ENCODE results near the gene RPL36. TPM values are rescaled to one million over a fixed set of nuclear protein-coding genes. Genes with fewer than 3 reads are reported as not detected.

Gene RPL36
- total RNA-seq, 1 experiment from 2014 or later: 951 TPM

GRCh38 chr19:5646703-5647102 is 43.4 kb upstream of the RPL36 start:
- ChIA-PET CTCF (no interaction called here), POLR2A (no interaction called here)
- no peaks in the 10 kb centered on the region for H3K4me1 ChIP-seq
- H3K27me3 ChIP-seq (replicated peaks; ENCODE audit: control insufficient read depth, insufficient read depth, low read length): no peaks in the 10 kb centered on the region
- Mint-ChIP-seq H3K36me3 (ENCODE audit: insufficient read depth, unreplicated experiment) (peaks cover 94% of the 10 kb centered on the region), H3K9me3 (ENCODE audit: unreplicated experiment) (no peaks in the 10 kb centered on the region), H3K27me3 (ENCODE audit: insufficient read depth, unreplicated experiment) (no peaks in the 10 kb centered on the region), H3K27ac (ENCODE audit: unreplicated experiment) (no peak overlapping the region), H3K4me1 (ENCODE audit: low read depth, unreplicated experiment) (no peaks in the 10 kb centered on the region), H3K4me3 (ENCODE audit: unreplicated experiment) (no peak overlapping the region)
- no TSS peak for BruUV-seq (replicated peaks)
- no peak for DNase-seq
- H3K9me3 ChIP-seq: no peaks in the 10 kb centered on the region
- peaks cover 2% of the 10 kb centered on the region; the same call in 1 of the 2 replicates for H3K36me3 ChIP-seq (ENCODE audit: control insufficient read depth, insufficient read depth, low read length)
- intact Hi-C loops (cut with micrococcal nuclease; ENCODE audit: unreplicated experiment): no loop called here
- TF ChIP-seq CTCF (IDR thresholded peaks at IDR 0.05; ENCODE audit: insufficient read depth in 1 of 2, low read depth in 1 of 2, low read length in 1 of 2, severe bottlenecking in 1 of 2, unreplicated experiment in 1 of 2): no peak
- H3K4me3 ChIP-seq (ENCODE audit: low read depth, low read length): no peak overlapping the region

- Histone ChIP-seq H3K9me3 (no peaks in the 10 kb centered on the region), H3K4me3 (ENCODE audit: low read depth, low read length) (no peak overlapping the region), H3K36me3 (ENCODE audit: control insufficient read depth, insufficient read depth, low read length) (peaks cover 2% of the 10 kb centered on the region; the same call in 1 of the 2 replicates), H3K27me3 (replicated peaks; ENCODE audit: control insufficient read depth, insufficient read depth, low read length) (no peaks in the 10 kb centered on the region), H3K4me1 (no peaks in the 10 kb centered on the region)
- H3K4me3 Mint-ChIP-seq (ENCODE audit: unreplicated experiment): no peak overlapping the region
- no peak for TF ChIP-seq CTCF (IDR thresholded peaks at IDR 0.05; ENCODE audit: insufficient read depth in 1 of 2, low read depth in 1 of 2, low read length in 1 of 2, severe bottlenecking in 1 of 2, unreplicated experiment in 1 of 2)
- DNase-seq: no peak
- peaks cover 94% of the 10 kb centered on the region for H3K36me3 Mint-ChIP-seq (ENCODE audit: insufficient read depth, unreplicated experiment)
- H3K4me1 Mint-ChIP-seq (ENCODE audit: low read depth, unreplicated experiment): no peaks in the 10 kb centered on the region
- BruUV-seq (replicated peaks): no TSS peak
- intact Hi-C loops (cut with micrococcal nuclease; ENCODE audit: unreplicated experiment): no loop called here
- CTCF ChIA-PET: no interaction called here
- H3K9me3 Mint-ChIP-seq (ENCODE audit: unreplicated experiment): no peaks in the 10 kb centered on the region
- POLR2A ChIA-PET: interaction anchor here (0.5 kb wide), 1 partner anchor 22 kb away, joined by 3 read pairs; no protein-coding TSS in a partner anchor
- no peak overlapping the region for H3K27ac Mint-ChIP-seq (ENCODE audit: unreplicated experiment)
- H3K27me3 Mint-ChIP-seq (ENCODE audit: insufficient read depth, unreplicated experiment): no peaks in the 10 kb centered on the region
Measured at GRCh38 chr19:5648464-5648863, 41.6 kb upstream of the RPL36 start.

GRCh38 chr19:5651361-5651760 is 38.7 kb upstream of the RPL36 start:
- no peaks in the 10 kb centered on the region for H3K4me1 ChIP-seq
- BruUV-seq (replicated peaks): no TSS peak
- peaks cover 94% of the 10 kb centered on the region for H3K36me3 Mint-ChIP-seq (ENCODE audit: insufficient read depth, unreplicated experiment)
- ChIA-PET POLR2A (no interaction called here), CTCF (no interaction called here)
- no peaks in the 10 kb centered on the region for H3K27me3 ChIP-seq (replicated peaks; ENCODE audit: control insufficient read depth, insufficient read depth, low read length)
- H3K4me3 Mint-ChIP-seq (ENCODE audit: unreplicated experiment): no peak overlapping the region
- H3K27ac Mint-ChIP-seq (ENCODE audit: unreplicated experiment): no peak overlapping the region
- H3K36me3 ChIP-seq (ENCODE audit: control insufficient read depth, insufficient read depth, low read length): peaks cover 2% of the 10 kb centered on the region
- TF ChIP-seq CTCF (IDR thresholded peaks at IDR 0.05; ENCODE audit: insufficient read depth in 1 of 2, low read depth in 1 of 2, low read length in 1 of 2, severe bottlenecking in 1 of 2, unreplicated experiment in 1 of 2): no peak
- H3K4me3 ChIP-seq (ENCODE audit: low read depth, low read length): no peak overlapping the region
- no peak for DNase-seq
- no peaks in the 10 kb centered on the region for H3K9me3 Mint-ChIP-seq (ENCODE audit: unreplicated experiment)
- H3K27me3 Mint-ChIP-seq (ENCODE audit: insufficient read depth, unreplicated experiment): no peaks in the 10 kb centered on the region
- no peaks in the 10 kb centered on the region for H3K9me3 ChIP-seq
- no peaks in the 10 kb centered on the region for H3K4me1 Mint-ChIP-seq (ENCODE audit: low read depth, unreplicated experiment)
- intact Hi-C loops (cut with micrococcal nuclease; ENCODE audit: unreplicated experiment): no loop called here

All from Caco-2 (cell line).